HG02798 (cell line): ENCODE data around the gene SECTM1.
"Not testable (repeated sequence)": the region's sequence is repeated elsewhere in the genome, so short reads cannot be mapped to it uniquely, and the experiment has no call there.

Experiments
- ATAC-seq: cut with Tn5 transposase; IDR thresholded peaks from one replicate; pipeline ENCODE4 v1.9.1; 2021; ENCODE audit warnings: mild to moderate bottlenecking; ENCODE audit not compliant: unreplicated experiment, poor library complexity

SECTM1 gene

GRCh38 chr17:82349287-82349701, 15.7 kb upstream of the SECTM1 start:
- no peak for ATAC-seq

GRCh38 chr17:82348866-82349265, 15.3 kb upstream of the SECTM1 start:
- no peak for ATAC-seq

- ATAC-seq: no peak
These were observed 14.9 kb upstream of the SECTM1 start for GRCh38 chr17:82348434-82348833.

DNA sequence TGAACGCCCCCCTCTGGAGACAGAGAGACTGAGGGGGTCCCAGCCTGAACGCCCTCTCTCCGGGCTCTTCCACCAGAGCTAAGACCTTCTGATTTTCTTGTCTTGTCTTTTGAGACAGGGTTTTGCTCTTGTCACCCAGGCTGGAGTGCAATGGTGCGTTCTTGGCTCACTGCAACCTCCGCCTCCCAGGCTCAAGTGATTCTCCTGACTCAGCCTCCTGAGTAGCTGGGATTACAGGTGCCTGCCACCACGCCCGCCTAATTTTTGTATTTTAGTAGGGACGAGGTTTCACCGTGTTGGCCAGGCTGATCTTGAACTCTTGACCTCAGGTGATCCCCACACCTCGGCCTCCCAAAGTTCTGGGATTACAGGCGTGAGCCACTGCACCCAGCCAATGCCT, 14.4 kb upstream of the SECTM1 start:
- not testable (repeated sequence) for ATAC-seq

DNA sequence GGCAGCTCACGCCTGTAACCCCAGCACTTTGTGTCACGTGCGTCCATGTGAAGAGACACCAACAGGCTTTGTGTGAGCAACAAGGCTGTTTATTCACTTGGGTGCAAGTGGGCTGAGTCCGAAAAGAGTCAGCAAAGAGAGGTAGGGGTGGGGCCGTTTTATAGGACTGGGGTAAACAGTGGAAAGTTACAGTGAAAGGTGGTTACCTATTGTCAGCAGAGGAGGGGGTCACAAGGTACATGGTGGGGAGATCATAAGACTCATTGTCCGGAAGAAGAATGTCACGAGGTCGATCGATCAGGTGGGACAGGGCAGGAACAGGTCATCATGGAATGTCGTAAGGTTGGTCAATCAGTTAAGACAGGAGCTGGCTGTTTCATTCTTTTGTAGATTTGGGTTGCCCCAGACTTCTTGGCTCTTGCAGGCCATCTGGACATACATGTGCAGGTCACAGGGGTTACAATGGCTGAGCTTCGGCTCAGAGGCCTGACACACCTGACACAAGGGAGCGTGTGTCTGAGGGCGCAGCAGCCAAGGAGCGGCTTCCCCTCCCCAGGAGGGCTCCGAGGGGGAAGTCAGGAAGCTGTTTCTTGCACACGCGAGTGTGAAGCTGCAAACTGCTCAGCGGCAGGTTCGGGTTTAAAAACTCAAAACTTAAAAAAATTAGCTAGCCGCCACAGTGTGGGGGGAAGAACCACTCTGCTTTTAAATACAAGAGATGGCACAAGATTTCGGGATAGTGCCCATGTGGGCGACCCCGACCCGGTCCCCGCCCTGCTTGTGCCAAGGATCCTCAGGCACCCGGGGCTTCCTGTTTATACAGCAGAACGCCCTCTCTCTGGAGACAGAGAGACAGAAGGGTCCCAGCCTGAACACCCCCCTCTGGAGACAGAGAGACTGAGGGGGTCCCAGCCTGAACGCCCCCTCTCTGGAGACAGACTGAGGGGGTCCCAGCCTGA, 13.1 kb upstream of the SECTM1 start:
- no peak for ATAC-seq

GRCh38 chr17:82345151-82345976, 11.8 kb upstream of the SECTM1 start:
- no peak for ATAC-seq

DNA sequence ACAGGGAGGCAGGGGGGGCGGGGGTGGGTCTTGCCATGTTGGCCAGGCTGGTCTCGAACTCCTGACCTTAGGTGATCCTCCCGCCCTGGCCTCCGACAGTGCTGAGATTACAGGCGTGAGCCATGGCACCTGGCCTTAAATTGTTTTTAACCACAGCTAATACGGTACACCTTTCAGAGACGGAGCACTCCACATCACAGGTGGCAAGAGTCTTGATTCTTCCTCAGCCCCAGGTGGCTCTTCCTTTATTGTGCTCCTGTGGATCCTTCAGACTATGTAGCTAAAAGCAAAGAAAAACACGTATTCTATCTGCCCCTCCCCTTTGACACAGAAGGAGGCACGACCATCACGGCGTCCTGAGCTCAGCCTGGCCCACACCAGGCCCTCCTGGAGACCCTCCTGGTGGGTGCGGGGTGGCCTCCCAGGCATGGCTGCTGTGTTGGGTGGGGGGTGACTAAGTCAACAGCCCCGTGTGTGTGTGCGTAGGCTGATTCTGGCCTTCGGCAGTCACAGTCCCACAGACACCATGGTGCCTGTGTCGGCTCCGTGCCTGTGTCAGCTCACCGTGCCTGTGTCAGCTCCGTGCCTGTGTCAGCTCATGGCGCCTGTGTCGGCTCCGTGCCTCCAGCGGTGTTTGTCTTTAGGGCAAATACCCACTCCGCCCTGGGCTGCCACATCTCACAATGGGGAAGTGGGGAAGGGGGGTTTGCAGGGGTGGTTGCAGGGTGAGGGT, 10.8 kb upstream of the SECTM1 start:
- ATAC-seq: no peak

DNA sequence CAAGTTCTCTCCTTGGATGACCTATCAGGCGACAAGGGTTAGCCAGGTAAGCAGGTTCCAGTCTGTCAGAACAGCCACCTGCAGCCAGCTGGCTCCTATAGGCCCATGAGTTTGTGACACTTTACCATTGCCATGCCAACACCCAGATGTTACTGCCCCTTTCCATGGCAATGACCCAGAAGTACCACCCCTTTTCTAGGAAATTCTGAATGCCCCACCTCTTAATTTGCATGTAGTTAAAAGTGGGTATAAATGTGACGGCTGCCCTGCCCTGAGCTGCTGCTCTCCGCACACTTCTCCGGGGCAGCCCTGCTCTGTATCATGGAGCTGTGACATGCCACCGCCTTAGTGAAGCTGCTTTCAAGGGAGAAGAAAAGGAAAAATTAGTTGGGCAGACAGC, 10.0 kb upstream of the SECTM1 start:
- ATAC-seq: no peak

DNA sequence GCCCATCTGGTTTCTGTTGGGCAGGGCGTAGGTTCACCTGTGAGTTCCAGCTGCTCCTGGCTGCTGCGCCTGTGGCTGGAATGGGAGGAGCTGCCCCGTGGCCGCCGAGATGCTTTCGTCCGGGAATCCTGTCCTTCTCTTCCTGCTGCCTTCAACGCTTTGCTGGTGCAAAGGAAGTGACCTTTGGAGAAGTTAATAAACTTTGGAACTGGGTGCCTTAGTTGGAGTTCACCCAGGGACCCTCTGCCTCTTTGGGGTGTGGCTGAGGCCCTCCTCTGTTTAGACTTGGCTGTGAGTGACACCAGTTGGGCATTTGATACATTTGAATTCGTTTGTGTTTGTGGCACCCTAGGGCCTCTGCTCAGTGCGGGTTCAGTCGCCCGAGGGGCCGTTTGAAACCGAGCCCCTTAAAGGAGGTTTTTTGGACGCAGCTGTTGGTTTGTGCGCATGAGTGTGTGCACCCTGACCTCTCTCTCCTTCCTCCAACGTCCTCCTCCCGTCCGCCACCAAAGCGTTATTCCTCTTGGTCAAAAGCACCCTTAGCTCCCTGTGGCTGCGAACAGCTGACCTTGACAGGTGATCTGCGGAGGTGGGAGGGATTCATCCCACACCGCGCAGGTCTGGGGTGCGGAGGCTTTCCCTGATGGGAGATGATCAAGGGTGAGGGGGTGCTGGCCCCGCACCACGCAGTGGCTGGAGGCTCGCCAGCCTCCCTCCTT, 9.0 kb upstream of the SECTM1 start:
- ATAC-seq: no peak

DNA sequence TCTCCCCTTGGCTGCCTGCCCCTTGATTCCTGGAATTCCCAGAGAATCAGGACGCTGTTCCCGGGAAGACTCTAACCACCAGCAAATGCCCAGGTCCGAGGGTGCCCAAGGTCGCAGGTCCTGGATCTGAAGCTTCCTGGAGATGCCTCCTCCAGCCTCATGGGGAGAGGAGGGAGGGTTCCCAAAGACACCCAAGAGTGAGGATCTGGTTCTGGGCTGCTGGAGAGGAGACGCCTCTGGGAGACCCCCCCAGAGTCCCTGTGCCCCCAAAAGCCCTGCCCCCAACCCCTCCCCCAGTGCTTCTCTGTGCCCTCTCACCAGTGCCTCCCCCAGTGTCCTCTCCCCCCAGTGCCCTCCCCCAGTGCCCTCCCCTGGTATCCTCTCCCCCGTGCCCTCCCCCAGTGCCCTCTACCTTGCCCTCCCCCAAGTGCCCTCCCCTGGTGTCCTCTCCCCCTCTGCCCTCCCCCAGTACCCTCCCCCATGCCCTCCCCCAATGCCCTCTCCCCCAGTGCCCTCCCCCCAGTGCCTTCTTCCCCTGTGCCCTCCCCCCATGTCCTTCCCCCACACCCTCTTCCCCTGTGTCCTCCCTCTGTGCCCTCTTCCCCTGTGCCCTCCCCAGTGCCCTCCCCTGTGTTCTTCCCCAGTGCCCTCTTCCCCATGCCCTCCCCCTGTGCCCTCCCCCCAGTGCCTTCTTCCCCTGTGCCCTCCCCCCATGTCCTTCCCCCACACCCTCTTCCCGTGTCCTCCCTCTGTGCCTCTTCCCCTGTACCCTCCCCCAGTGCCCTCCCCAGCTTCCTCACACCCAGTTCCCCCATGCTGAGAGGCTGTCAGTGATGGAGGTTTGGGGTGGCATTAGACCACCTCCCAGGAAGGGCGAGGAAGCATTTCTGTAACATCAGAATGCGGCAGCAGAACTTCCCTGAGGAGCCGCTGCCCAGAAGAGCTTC, 6.3 kb upstream of the SECTM1 start:
- ATAC-seq: no peak

DNA sequence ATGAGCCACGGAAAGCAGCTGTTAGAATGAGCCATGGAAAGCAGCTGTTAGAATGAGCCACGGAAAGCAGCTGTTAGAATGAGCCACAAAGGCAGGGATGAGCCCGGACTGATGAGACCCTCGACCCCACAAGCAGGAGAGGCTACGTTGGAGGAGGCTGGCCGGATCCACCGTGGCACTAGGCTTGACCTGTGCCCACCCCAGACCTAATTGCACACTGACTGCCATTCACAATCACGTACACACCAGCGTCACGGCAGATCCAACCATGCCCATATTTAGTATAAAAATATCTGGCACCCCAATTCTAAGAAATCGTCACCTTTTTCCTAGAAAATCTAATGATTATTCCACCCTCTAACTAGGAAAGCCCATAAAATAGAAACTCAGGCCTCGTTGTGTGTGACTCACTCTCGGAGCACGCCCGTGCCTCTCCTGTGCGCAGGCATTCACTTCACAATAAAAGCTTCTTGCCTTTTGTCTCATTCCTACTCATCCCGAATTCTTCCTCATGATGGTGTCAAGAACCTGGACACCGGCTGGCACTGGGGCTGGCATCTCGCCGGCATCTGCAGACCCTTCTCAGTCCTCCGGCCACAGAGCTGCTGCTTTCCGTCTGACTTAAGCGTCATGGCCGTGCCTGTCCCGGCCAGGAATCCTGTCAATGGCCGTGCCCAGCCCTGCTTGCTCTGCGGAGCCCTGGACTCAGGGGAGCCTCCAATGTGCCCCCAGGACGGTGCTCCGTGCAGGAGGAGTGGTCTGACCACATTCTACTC, 5.5 kb upstream of the SECTM1 start:
- no peak for ATAC-seq

DNA sequence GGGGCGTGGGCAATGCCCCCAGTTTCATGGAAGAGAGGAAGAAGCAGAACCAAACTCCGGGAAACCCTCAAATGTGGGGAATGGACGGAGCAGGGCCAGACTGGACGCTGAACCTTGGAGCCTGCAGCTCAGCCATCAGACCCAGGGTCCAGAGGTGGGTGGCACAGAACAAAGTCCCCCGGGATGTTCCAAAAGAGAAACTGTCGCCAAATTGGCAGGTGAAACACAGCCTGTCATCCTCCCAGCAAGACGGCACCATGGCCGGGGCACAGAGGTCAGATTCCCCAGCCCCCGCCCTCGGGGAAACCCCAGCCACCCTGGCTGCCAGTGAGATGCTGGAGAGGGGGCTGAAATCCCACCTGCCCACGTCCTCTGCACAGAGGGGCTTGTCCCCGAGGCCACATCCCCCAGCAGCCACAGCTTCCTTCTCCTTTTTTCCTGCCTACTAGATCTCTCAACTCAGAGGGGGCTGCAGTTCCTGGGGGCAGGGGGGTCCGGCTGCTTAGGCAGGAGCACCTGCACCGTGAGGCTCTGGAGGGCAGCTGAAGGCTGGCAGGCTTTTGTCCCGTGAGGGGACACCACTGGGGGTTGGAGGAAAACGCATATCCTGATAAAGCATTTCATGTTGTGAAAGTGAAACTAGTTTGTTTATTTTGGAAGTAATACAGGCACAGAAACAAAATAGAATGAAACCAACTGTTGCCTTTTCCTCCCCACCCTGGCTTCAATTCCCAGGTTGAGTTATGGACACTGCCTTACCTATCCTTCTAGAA, 1.2 kb upstream of the SECTM1 start:
- no peak for ATAC-seq

DNA sequence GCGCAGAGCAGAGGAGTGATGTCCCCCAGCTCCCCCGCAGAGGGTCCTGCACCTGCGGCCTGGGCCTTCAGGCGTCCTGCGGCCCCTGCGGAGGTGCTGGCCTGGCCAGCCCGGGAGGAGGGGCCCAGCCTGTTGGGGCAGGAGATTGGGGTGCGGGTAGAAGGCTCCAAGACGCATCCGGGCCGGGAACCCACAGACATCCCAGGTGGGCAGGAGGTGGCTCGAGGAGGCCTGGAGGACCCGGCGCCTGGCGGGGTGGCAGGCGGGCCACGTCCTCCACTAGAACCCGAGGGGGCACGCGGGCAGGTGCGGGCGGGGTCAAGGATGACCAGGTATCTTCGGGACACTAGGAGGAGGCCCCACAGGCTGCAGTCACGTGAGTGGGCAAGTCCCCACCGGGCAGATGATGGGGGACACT, 647 bp upstream of the SECTM1 start:
- ATAC-seq: no peak

- ATAC-seq: no peak
These were observed 792 bp downstream of the SECTM1 start for GRCh38 chr17:82332669-82333278.

GRCh38 chr17:82331345-82331939, 2.1 kb downstream of the SECTM1 start:
- ATAC-seq: no peak
